OCI-LY7 (cell line): Measurements from ENCODE around the gene ZDHHC1. TPM values are rescaled to one million over a fixed set of nuclear protein-coding genes. Genes with fewer than 3 reads are reported as not detected.

Experiments
- BruUV-seq: library from RNA; stranded (reverse); fragments of 400-500 nt; replicated peaks from 2 replicates; lab custom pipeline; 2021; lab: Mats Ljungman, UMichigan
- CTCF ChIA-PET: fragments of 300-600 bp; sonication (Branson Sonifier 250); formaldehyde crosslinking; loops from one replicate; lab custom pipeline; 2022; ENCODE audit warnings: antibody characterized with exemption; ENCODE audit not compliant: unreplicated experiment; lab: Charles Lee
- POLR2A ChIA-PET: fragments of 300-600 bp; sonication (Branson Sonifier 250); formaldehyde crosslinking; loops from one replicate; lab custom pipeline; 2022; ENCODE audit warnings: antibody characterized with exemption; lab: Charles Lee
- DNase-seq: peaks from one replicate; pipeline ENCODE4 v3.0.0-alpha.2; 2015; ENCODE audit warnings: low spot score
- H2AFZ ChIP-seq: fragments of 200-600 bp; sonication (generic), shearing (Covaris generic); 2 replicates; pipeline ENCODE4 v1.6.1; 2014; ENCODE audit warnings: mild to moderate bottlenecking, antibody characterized with exemption, low read length, moderate library complexity
- H3K27ac ChIP-seq: fragments of 200-600 bp; sonication (generic); 2 replicates; pipeline ENCODE4 v1.5.1; 2014; ENCODE audit warnings: mixed run types, low read depth, mild to moderate bottlenecking, moderate library complexity, low read length, inconsistent platforms; ENCODE audit not compliant: poor library complexity, severe bottlenecking
- H3K36me3 ChIP-seq: fragments of 200-600 bp; sonication (generic); 2 replicates; pipeline ENCODE4 v1.6.1; 2014; ENCODE audit warnings: mild to moderate bottlenecking, antibody characterized with exemption, low read length, moderate library complexity, mixed read lengths; ENCODE audit not compliant: insufficient read depth
- H3K4me1 ChIP-seq: fragments of 200-600 bp; sonication (generic); 2 replicates; pipeline ENCODE4 v1.5.1; 2014; ENCODE audit warnings: mild to moderate bottlenecking, low read length; ENCODE audit not compliant: insufficient read depth, poor library complexity, severe bottlenecking
- H3K4me2 ChIP-seq: fragments of 200-600 bp; sonication (generic); 2 replicates; pipeline ENCODE4 v1.6.1; 2014; ENCODE audit warnings: mild to moderate bottlenecking, low read length
- H3K4me3 ChIP-seq: fragments of 200-600 bp; sonication (generic); 2 replicates; pipeline ENCODE4 v1.5.1; 2014; ENCODE audit warnings: mild to moderate bottlenecking, low read depth, low read length; ENCODE audit not compliant: poor library complexity, severe bottlenecking
- H3K79me2 ChIP-seq: fragments of 200-600 bp; sonication (generic); 2 replicates; pipeline ENCODE4 v1.6.1; 2016; ENCODE audit warnings: low read depth, mild to moderate bottlenecking, low read length, moderate library complexity, mixed read lengths; ENCODE audit not compliant: insufficient read depth
- H3K9me2 ChIP-seq: fragments of 200-600 bp; sonication (generic); 2 replicates; pipeline ENCODE4 v1.6.1; 2016; ENCODE audit warnings: mild to moderate bottlenecking, low read length, mixed read lengths; ENCODE audit not compliant: insufficient read depth
- H3K9me3 ChIP-seq: fragments of 200-600 bp; sonication (generic); 2 replicates; pipeline ENCODE4 v1.6.1; 2014; ENCODE audit warnings: mild to moderate bottlenecking, mixed run types, low read length, mixed read lengths
- H4K20me1 ChIP-seq: fragments of 200-600 bp; sonication (generic); 2 replicates; pipeline ENCODE4 v1.6.1; 2014; ENCODE audit warnings: mild to moderate bottlenecking, antibody characterized with exemption, low read length, moderate library complexity, mixed read lengths; ENCODE audit not compliant: insufficient read depth
- CTCF ChIP-seq: fragments of 200-600 bp; sonication (generic); conservative IDR thresholded peaks from 2 replicates; pipeline ENCODE4 v1.5.1; 2014; ENCODE audit warnings: mild to moderate bottlenecking, antibody characterized with exemption, low read length, moderate library complexity, mixed read lengths
- EZH2phosphoT487 ChIP-seq: fragments of 200-600 bp; sonication (generic); IDR thresholded peaks from 2 replicates; pipeline ENCODE4 v1.6.1; 2018; ENCODE audit warnings: low read depth, borderline replicate concordance, mild to moderate bottlenecking, mixed run types, antibody characterized with exemption, low read length, moderate library complexity, mixed read lengths
- intact Hi-C: fragments of 100-400 bp; cut with micrococcal nuclease; formaldehyde crosslinking; loops from one replicate; pipeline ENCODE4 v1.10.0; 2022; ENCODE audit not compliant: unreplicated experiment
- total RNA-seq, 2 experiments: library from RNA; depleted of rRNA in 1 of 2; stranded (reverse); fragments of >200 nt in 1 of 2; shearing (Covaris generic) in 1 of 2; gene quantifications; 2 replicates each; pipeline ENCODE4 v1.2.3, GENCODE V29; 2014 to 2022

The ZDHHC1 gene
- total RNA-seq, 2 experiments from 2014 or later: not detected

GRCh38 chr16:67445441-67445912 lies 29.2 kb upstream of the ZDHHC1 start:
- no peak for TF ChIP-seq EZH2phosphoT487
- TF ChIP-seq CTCF: 0 out of 2 replicates have a peak, but pooled peaks have one; percentile 11

GRCh38 chr16:67445126-67445426 lies 28.8 kb upstream of the ZDHHC1 start:
- CTCF ChIA-PET: no interaction called here
- no peak overlapping the region for H2AFZ ChIP-seq
- BruUV-seq: no TSS peak
- H4K20me1 ChIP-seq: no peaks in the 10 kb centered on the region
- no peak overlapping the region for H3K4me3 ChIP-seq
- no peaks in the 10 kb centered on the region for H3K4me1 ChIP-seq
- TF ChIP-seq EZH2phosphoT487: no peak
- no peak for TF ChIP-seq CTCF
- H3K9me2 ChIP-seq: no peaks in the 10 kb centered on the region
- no peaks in the 10 kb centered on the region for H3K36me3 ChIP-seq
- H3K79me2 ChIP-seq: no peaks in the 10 kb centered on the region
- no peak overlapping the region for H3K4me2 ChIP-seq
- intact Hi-C loops: no loop called here
- no peaks in the 10 kb centered on the region for H3K9me3 ChIP-seq
- no peak overlapping the region for H3K27ac ChIP-seq
- POLR2A ChIA-PET: no interaction called here
- DNase-seq: no peak

More at GRCh38 chr16:67445441-67445912, 29.2 kb upstream of the ZDHHC1 start:
- CTCF ChIA-PET: no interaction called here
- Histone ChIP-seq H3K79me2 (no peaks in the 10 kb centered on the region), H3K9me3 (no peaks in the 10 kb centered on the region), H3K9me2 (no peaks in the 10 kb centered on the region), H4K20me1 (no peaks in the 10 kb centered on the region), H2AFZ (no peak overlapping the region), H3K27ac (no peak overlapping the region), H3K4me3 (no peak overlapping the region), H3K4me2 (no peak overlapping the region), H3K4me1 (no peaks in the 10 kb centered on the region), H3K36me3 (no peaks in the 10 kb centered on the region)
- intact Hi-C loops: no loop called here
- no peak for DNase-seq
- no TSS peak for BruUV-seq
- POLR2A ChIA-PET: no interaction called here

DNA sequence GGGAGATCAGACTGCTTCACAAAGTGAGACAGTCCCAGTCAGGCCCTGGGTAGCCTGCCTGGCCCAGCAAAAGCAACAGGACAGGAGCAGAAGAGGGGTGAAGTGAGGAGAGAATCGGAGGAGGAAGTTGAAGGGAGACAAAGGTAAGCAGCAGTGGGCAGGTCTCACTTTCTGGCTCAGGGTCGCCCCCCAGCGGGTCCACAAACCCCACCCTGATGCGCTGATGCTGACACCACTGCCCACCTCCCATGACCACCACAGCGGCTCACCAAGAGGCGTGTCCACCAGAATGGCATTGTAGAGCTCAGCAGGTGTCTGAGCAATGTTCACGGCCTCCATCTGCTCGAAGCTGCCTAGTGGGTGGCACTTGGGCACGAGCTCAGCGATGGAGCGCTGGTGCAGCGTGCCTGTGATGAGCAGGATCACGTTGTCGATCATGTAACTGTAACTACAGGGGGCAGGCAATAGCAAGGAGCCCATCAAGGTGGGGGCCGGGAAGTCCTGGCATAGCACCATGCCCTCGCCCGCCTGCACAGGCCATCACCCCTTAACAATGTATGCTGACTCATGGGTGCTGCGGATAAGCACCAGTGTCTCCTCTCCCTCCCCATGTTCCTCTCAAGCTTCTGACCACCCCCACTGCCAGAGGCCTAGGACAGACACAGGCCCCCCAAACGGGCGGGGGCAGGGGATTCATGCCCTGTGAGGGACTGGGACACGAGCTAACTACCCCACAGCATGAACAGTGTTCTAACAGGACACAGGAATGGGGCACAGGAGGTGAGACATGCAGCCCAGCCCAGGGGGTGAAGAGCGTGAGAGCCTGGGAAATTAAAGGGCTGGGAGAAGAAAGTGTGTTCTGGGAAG lies 28.2 kb upstream of the ZDHHC1 start:
- POLR2A ChIA-PET: no interaction called here
- no peak for TF ChIP-seq EZH2phosphoT487
- no peak for TF ChIP-seq CTCF
- intact Hi-C loops: no loop called here

More for the DNA sequence above, 28.2 kb upstream of the ZDHHC1 start:
- H3K9me2 ChIP-seq: no peaks in the 10 kb centered on the region
- no peaks in the 10 kb centered on the region for H3K4me1 ChIP-seq
- no peak overlapping the region for H3K27ac ChIP-seq
- CTCF ChIA-PET: no interaction called here
- DNase-seq: no peak
- no peaks in the 10 kb centered on the region for H3K9me3 ChIP-seq
- H4K20me1 ChIP-seq: no peaks in the 10 kb centered on the region
- no peak overlapping the region for H3K4me2 ChIP-seq
- no peak overlapping the region for H2AFZ ChIP-seq
- H3K36me3 ChIP-seq: no peaks in the 10 kb centered on the region
- no peak overlapping the region for H3K4me3 ChIP-seq
- no TSS peak for BruUV-seq
- H3K79me2 ChIP-seq: no peaks in the 10 kb centered on the region
